ENCODE results near the gene PCBP3. TPM values are rescaled to one million over a fixed set of nuclear protein-coding genes. Genes with fewer than 3 reads are reported as not detected.

The PCBP3 gene
- total RNA-seq, 4 donors from 2014 or later: 0.99 to 7.0 (median 2.5) TPM; not detected in 1

DNA sequence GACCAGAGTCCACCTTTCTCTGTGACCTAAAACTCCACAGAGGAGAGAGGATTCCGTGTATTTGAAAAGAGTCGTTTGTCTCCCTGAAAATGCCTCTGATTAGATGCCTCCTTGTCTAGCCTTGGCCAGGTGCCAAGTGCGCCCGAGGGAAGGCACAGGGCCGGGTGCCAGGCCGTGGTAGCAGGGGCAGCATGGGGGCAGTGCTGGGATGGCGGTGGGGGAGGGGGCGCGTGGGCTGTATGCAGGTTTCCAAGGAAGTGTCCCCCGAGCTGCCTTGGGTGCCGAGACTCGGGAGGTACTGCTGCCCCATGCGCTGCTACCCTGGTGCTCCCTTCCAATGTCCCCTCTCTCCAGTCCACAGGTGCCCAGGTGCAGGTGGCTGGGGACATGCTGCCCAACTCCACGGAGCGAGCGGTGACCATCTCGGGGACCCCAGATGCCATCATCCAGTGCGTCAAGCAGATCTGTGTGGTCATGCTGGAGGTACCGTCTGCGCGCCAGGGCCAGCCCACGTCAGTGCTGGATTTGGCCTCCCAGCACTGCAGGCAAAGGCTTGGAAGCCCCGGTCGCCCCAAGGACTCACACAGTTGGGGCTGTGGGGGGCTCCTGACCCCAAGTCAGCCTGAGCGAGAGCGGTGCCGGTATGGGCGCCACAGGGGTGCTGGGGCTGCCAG is 267.2 kb downstream of the PCBP3 start:
- 62 to 70% methylated on average over 22 to 28 of the region's 28 CpGs for WGBS, 2 donors

GRCh38 chr21:45911806-45912325 is 268.3 kb downstream of the PCBP3 start:
- TF ChIP-seq, protein P1, sequence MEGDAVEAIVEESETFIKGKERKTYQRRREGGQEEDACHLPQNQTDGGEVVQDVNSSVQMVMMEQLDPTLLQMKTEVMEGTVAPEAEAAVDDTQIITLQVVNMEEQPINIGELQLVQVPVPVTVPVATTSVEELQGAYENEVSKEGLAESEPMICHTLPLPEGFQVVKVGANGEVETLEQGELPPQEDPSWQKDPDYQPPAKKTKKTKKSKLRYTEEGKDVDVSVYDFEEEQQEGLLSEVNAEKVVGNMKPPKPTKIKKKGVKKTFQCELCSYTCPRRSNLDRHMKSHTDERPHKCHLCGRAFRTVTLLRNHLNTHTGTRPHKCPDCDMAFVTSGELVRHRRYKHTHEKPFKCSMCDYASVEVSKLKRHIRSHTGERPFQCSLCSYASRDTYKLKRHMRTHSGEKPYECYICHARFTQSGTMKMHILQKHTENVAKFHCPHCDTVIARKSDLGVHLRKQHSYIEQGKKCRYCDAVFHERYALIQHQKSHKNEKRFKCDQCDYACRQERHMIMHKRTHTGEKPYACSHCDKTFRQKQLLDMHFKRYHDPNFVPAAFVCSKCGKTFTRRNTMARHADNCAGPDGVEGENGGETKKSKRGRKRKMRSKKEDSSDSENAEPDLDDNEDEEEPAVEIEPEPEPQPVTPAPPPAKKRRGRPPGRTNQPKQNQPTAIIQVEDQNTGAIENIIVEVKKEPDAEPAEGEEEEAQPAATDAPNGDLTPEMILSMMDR (IDR thresholded peaks at IDR 0.05): no peak
- TF ChIP-seq POLR2A (IDR thresholded peaks at IDR 0.05): no peak
- no peak overlapping the region for H3K4me3 ChIP-seq (ENCODE audit: low read depth, poor library complexity, severe bottlenecking)
- intact Hi-C loops (cut with DNase I; ENCODE audit: low total_unique reads): no loop called here
- 89 to 94% methylated on average over 14 to 15 of the region's 15 CpGs for WGBS, 2 donors
- no peak for DNase-seq (ENCODE audit: low spot score in 2 of 2)

More for the DNA sequence above, 267.2 kb downstream of the PCBP3 start:
- no peak overlapping the region for H3K4me3 ChIP-seq (ENCODE audit: low read depth, poor library complexity, severe bottlenecking)
- no peak for DNase-seq (ENCODE audit: low spot score in 2 of 2)
- no peak for TF ChIP-seq POLR2A (IDR thresholded peaks at IDR 0.05)
- TF ChIP-seq, protein P1 (IDR thresholded peaks at IDR 0.05): no peak
- intact Hi-C loops (cut with DNase I; ENCODE audit: low total_unique reads): no loop called here

DNA sequence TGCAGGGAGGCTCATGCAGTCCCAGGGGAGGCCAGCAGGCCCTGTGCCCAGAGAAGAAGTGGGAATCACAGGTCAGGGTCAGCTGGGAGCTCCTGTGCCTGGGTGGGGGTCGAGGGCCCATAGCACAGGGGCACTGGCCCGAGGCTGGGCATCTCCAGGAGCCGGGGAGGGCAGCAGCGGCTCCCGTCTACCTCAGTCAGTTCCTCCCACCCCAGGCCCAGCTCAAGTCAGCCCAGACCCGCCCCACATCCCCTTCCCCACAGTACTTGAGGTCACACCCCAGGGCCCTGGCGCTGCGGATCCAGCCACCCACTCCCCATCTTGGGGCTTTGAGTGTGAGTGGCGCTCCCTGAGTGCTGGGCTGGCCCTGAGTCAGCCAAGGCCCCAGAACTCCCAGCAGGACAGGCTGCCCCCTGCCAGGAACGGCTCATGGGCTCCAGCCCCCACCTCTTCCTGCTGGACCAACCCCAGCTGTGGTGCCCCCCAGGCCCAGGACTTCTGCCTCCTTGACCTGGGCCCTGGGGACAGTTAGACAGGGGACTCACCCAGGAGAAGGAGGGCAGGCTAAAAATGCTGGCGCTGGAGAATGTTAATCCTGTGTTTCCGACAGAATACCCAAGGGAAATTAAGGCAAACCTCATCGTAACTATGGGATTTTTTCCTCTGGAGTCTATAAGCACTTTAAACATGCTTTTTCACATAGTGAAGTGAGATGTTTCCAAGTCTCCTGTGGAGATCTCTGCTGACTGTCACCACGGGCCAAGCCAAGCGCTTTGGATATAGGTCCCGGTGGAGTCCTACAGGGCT is 269.3 kb downstream of the PCBP3 start:
- no peak overlapping the region for H3K4me3 ChIP-seq (ENCODE audit: low read depth, poor library complexity, severe bottlenecking)
- DNase-seq (ENCODE audit: low spot score in 2 of 2): no peak
- intact Hi-C loops (cut with DNase I; ENCODE audit: low total_unique reads): no loop called here
- WGBS, 2 donors: 81 to 82% methylated on average over 13 to 16 of the region's 16 CpGs
- TF ChIP-seq, protein P1 (IDR thresholded peaks at IDR 0.05): no peak
- no peak for TF ChIP-seq POLR2A (IDR thresholded peaks at IDR 0.05)

GRCh38 chr21:45913418-45913765 is 269.9 kb downstream of the PCBP3 start:
- intact Hi-C loops (cut with DNase I; ENCODE audit: low total_unique reads): no loop called here
- no peak overlapping the region for H3K4me3 ChIP-seq (ENCODE audit: low read depth, poor library complexity, severe bottlenecking)
- no peak for TF ChIP-seq POLR2A (IDR thresholded peaks at IDR 0.05)
- TF ChIP-seq, protein P1 (IDR thresholded peaks at IDR 0.05): no peak
- no peak for DNase-seq (ENCODE audit: low spot score in 2 of 2)
- WGBS, 2 donors: 85 to 89% methylated on average over 4 to 7 of the region's 10 CpGs

DNA sequence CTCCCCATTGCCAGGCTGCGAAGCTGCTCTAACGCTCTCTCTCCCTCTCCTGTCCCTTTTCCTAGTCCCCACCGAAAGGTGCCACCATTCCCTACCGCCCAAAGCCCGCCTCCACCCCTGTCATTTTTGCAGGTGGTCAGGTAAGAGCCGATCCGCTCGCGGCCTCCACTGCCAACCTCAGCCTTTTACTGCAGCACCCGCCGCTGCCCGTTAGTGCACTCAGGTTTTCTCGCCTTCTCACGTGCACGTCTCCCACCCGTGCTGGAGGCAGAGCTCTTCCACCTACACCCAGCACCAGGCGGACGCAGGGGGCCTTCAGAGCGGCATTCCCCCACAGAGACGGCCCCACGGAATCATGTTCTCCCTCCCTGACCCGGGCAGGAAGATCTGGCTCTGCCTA is 270.4 kb downstream of the PCBP3 start:
- H3K4me3 ChIP-seq (ENCODE audit: low read depth, poor library complexity, severe bottlenecking): no peak overlapping the region
- no peak for DNase-seq (ENCODE audit: low spot score in 2 of 2)
- intact Hi-C loops (cut with DNase I; ENCODE audit: low total_unique reads): no loop called here
- TF ChIP-seq POLR2A (IDR thresholded peaks at IDR 0.05): no peak
- 89 to 90% methylated on average over 22 of the region's 22 CpGs for WGBS, 2 donors

GRCh38 chr21:45914321-45914845 is 270.9 kb downstream of the PCBP3 start:
- WGBS, 2 donors: 86 to 87% methylated on average over 18 to 22 of the region's 22 CpGs
- DNase-seq (ENCODE audit: low spot score in 2 of 2): no peak
- no peak for TF ChIP-seq POLR2A (IDR thresholded peaks at IDR 0.05)
- TF ChIP-seq, protein P1 (IDR thresholded peaks at IDR 0.05): no peak
- H3K4me3 ChIP-seq (ENCODE audit: low read depth, poor library complexity, severe bottlenecking): no peak overlapping the region
- intact Hi-C loops (cut with DNase I; ENCODE audit: low total_unique reads): no loop called here

All from lower leg skin (tissue), 4 donors.